Endothelial cell of umbilical vein (primary cell): ENCODE results near the gene FKRP. TPM values are rescaled to one million over a fixed set of nuclear protein-coding genes. Genes with fewer than 3 reads are reported as not detected.

Experiments
- BruUV-seq: library from RNA; stranded (reverse); fragments of 400-500 nt; replicated peaks from 2 replicates; lab custom pipeline; 2021; lab: Mats Ljungman, UMichigan
- CTCF ChIA-PET: fragments of 300-600, 350-600 bp; sonication (Branson Sonifier 250); formaldehyde crosslinking; loops from one replicate; lab custom pipeline; 2021; ENCODE audit warnings: antibody characterized with exemption, inconsistent platforms; lab: Charles Lee
- POLR2A ChIA-PET: fragments of 300-600, 350-600 bp; sonication (Branson Sonifier 250); formaldehyde crosslinking; loops from one replicate; lab custom pipeline; 2021; ENCODE audit warnings: antibody characterized with exemption, inconsistent platforms; lab: Charles Lee
- DNase-seq: peaks from one replicate; pipeline ENCODE4 v3.0.0-alpha.2; 2011; ENCODE audit warnings: low read depth, low spot score
- FAIRE-seq: peaks from 2 replicates; lab custom pipeline; 2011; peaks lifted over from hg19 to GRCh38; lab: Jason Lieb, UNC
- H2AFZ ChIP-seq: 2 replicates; pipeline ENCODE4 v1.6.0; 2012; ENCODE audit warnings: low read depth, low read length, control low read depth, inconsistent platforms
- H3K27ac ChIP-seq: 2 replicates; pipeline ENCODE4 v1.5.1; 2011; ENCODE audit warnings: low read depth, mild to moderate bottlenecking, control low read depth, low read length, moderate library complexity; ENCODE audit not compliant: insufficient read depth
- H3K27me3 ChIP-seq, 2 experiments: 2 replicates each; pipeline versions ENCODE4 v1.6.0 to v1.6.1; 2011; ENCODE audit warnings: low read length in 2 of 2, mixed read lengths in 1 of 2; ENCODE audit not compliant: control insufficient read depth in 2 of 2, insufficient read depth in 2 of 2
- H3K36me3 ChIP-seq, 2 experiments: 2 replicates in 1 of 2; 3 replicates in 1 of 2; pipeline ENCODE4 v1.5.1; 2011; ENCODE audit warnings: low read length in 2 of 2, mild to moderate bottlenecking in 1 of 2, moderate library complexity in 1 of 2; ENCODE audit not compliant: control insufficient read depth in 2 of 2, insufficient read depth in 2 of 2; ENCODE audit errors: extremely low read depth in 1 of 2
- H3K4me1 ChIP-seq: 3 replicates; pipeline ENCODE4 v1.5.1; 2011; ENCODE audit warnings: mild to moderate bottlenecking, low read length; ENCODE audit not compliant: control insufficient read depth, insufficient read depth; ENCODE audit errors: extremely low read depth
- H3K4me2 ChIP-seq: 2 replicates; pipeline ENCODE4 v1.6.1; 2011; ENCODE audit warnings: low read length, control low read depth, mixed read lengths; ENCODE audit not compliant: insufficient read depth
- H3K4me3 ChIP-seq, 3 experiments: fragments of 200-600 bp in 1 of 3; sonication (generic), shearing (Covaris generic) in 1 of 3; replicated peaks in 1 of 3; 2 replicates each; pipeline ENCODE4 v1.5.1; 2011 to 2016; ENCODE audit warnings: control low read depth in 3 of 3, low read length in 3 of 3, mild to moderate bottlenecking in 2 of 3, inconsistent platforms in 1 of 3, low read depth in 1 of 3, moderate library complexity in 1 of 3; ENCODE audit not compliant: insufficient read depth in 1 of 3
- H3K79me2 ChIP-seq: 2 replicates; pipeline ENCODE4 v1.6.0; 2012; ENCODE audit warnings: low read length, inconsistent platforms; ENCODE audit not compliant: control insufficient read depth, insufficient read depth
- H3K9ac ChIP-seq: replicated peaks from 2 replicates; pipeline ENCODE3; 2011; ENCODE audit warnings: low read length, control low read depth; ENCODE audit not compliant: insufficient read depth; ENCODE audit errors: extremely low read depth
- H3K9me1 ChIP-seq: replicated peaks from 3 replicates; pipeline ENCODE4 v1.6.0; 2011; ENCODE audit warnings: mild to moderate bottlenecking, low read length; ENCODE audit not compliant: control insufficient read depth, insufficient read depth; ENCODE audit errors: extremely low read depth
- H3K9me3 ChIP-seq: replicated peaks from 2 replicates; pipeline ENCODE4 v1.5.1; 2012; ENCODE audit warnings: low read length, inconsistent platforms; ENCODE audit not compliant: control insufficient read depth, insufficient read depth
- H4K20me1 ChIP-seq: replicated peaks from 2 replicates; pipeline ENCODE3; 2011; ENCODE audit warnings: mild to moderate bottlenecking, low read length; ENCODE audit not compliant: control insufficient read depth, insufficient read depth; ENCODE audit errors: extremely low read depth
- CTCF ChIP-seq, 2 donors: IDR thresholded peaks; 1 replicate in 1 of 2; 2 replicates in 1 of 2; pipeline ENCODE4 v1.5.1; 2011; ENCODE audit warnings: low read length in 2 of 2, mild to moderate bottlenecking in 2 of 2, moderate library complexity in 2 of 2, control low read depth in 1 of 2, inconsistent platforms in 1 of 2, low read depth in 1 of 2; ENCODE audit not compliant: insufficient read depth in 1 of 2; ENCODE audit errors: extremely low read depth in 1 of 2
- EZH2 ChIP-seq: IDR thresholded peaks from 2 replicates; pipeline ENCODE4 v1.6.1; 2012; ENCODE audit warnings: borderline replicate concordance, low read depth, mild to moderate bottlenecking, moderate library complexity, low read length, inconsistent platforms; ENCODE audit not compliant: severe bottlenecking
- GATA2 ChIP-seq: IDR thresholded peaks from 2 replicates; pipeline ENCODE4 v1.7.0; 2011; ENCODE audit warnings: low read depth, mild to moderate bottlenecking, moderate library complexity, mixed read lengths, low read length; ENCODE audit not compliant: insufficient read length, insufficient read depth
- MAX ChIP-seq: IDR thresholded peaks from 2 replicates; pipeline ENCODE4 v1.6.1; 2011; ENCODE audit not compliant: insufficient read depth, insufficient read length
- MYC ChIP-seq: IDR thresholded peaks from one replicate; pipeline ENCODE4 v1.6.1; 2011; ENCODE audit warnings: mild to moderate bottlenecking, low read depth, low read length
- dilution Hi-C: fragments of 300-500 bp; cut with MboI; formaldehyde crosslinking; loops from one replicate; pipeline ENCODE4 v1.15.0; 2019; ENCODE audit warnings: low sequenced_read_pairs; ENCODE audit not compliant: extremely low pct_ligation_motif_present
- intact Hi-C: fragments of 100-400 bp; cut with micrococcal nuclease; formaldehyde crosslinking; loops from one replicate; pipeline ENCODE4 v1.10.0; 2022
- polyA plus RNA-seq, 4 experiments: library from polyadenylated mRNA; depleted of rRNA in 3 of 4; stranded (reverse) in 3 of 4; unstranded in 1 of 4; fragments of >200 nt; gene quantifications; 2 replicates each; pipeline versions ENCODE4 v1.2.1 to v1.2.3, GENCODE V29; 2011 to 2012; ENCODE audit warnings: missing spikeins in 1 of 4
- total RNA-seq: library from RNA; stranded (reverse); gene quantifications from 2 replicates; pipeline ENCODE4 v1.2.3, GENCODE V29; 2021

Gene FKRP
- total and polyA plus RNA-seq, 2 donors (not counting 3 experiments of a cell fraction or from before 2014, with no cell fraction given), result 31.5 to 32.8 TPM

- Histone ChIP-seq H3K4me2 (no peak overlapping the region), H3K27ac (no peak overlapping the region), H3K36me3 (peaks cover 6 to 37% of the 10 kb centered on the region in 2 experiments), H3K9me3 (no peaks in the 10 kb centered on the region), H3K4me1 (peaks cover 35% of the 10 kb centered on the region), H3K9me1 (no peaks in the 10 kb centered on the region), H3K4me3 (no peak overlapping the region), H3K27me3 (no peaks in the 10 kb centered on the region), H3K9ac (no peak overlapping the region), H4K20me1 (no peaks in the 10 kb centered on the region), H3K79me2 (peaks cover 18% of the 10 kb centered on the region), H2AFZ (no peak overlapping the region)
- ChIA-PET POLR2A (no interaction called here), CTCF (interaction anchor here (1.0 kb wide), 1 partner anchor 15 kb away, joined by 3 read pairs; no protein-coding TSS in a partner anchor)
- DNase-seq (no peak), FAIRE-seq (no peak)
- intact Hi-C loops (no loop called here), dilution Hi-C loops (no loop called here)
- TSS peak; percentile 61 for BruUV-seq
- TF ChIP-seq MYC (no peak), GATA2 (no peak), MAX (no peak)
Observed at GRCh38 chr19:46719629-46720502, 26.0 kb upstream of the FKRP start.

GRCh38 chr19:46720503-46721239, 25.2 kb upstream of the FKRP start:
- POLR2A ChIA-PET, result no interaction called here
- BruUV-seq, result no TSS peak
- dilution Hi-C loops, result no loop called here
- Histone ChIP-seq H3K27me3 (no peaks in the 10 kb centered on the region), H3K36me3 (peaks cover 6 to 44% of the 10 kb centered on the region in 2 experiments), H3K9me3 (no peaks in the 10 kb centered on the region), H3K9ac (no peak overlapping the region), H2AFZ (no peak overlapping the region), H3K27ac (no peak overlapping the region), H3K79me2 (peaks cover 12% of the 10 kb centered on the region), H3K4me2 (no peak overlapping the region), H3K9me1 (no peaks in the 10 kb centered on the region), H3K4me3 (no peak overlapping the region), H4K20me1 (no peaks in the 10 kb centered on the region), H3K4me1 (peaks cover 28% of the 10 kb centered on the region)
- DNase-seq (no peak), FAIRE-seq (no peak)
- TF ChIP-seq CTCF (IDR thresholded peaks at IDR 0.05; ENCODE audit: extremely low read depth in 1 of 2, insufficient read depth in 1 of 2, low read depth in 1 of 2, low read length in 2 of 2) (no peak), EZH2 (no peak), MAX (no peak)
- intact Hi-C loops, result no loop called here
- CTCF ChIA-PET, result interaction anchor here (1.0 to 1.4 kb wide), 2 partner anchors 16 kb away, joined by 3 read pairs; no protein-coding TSS in a partner anchor
